GM19452 (cell line): Measurements from ENCODE around the gene SGCA.

Source experiments
- ATAC-seq: cut with Tn5 transposase; IDR thresholded peaks from one replicate; pipeline ENCODE4 v1.9.1; 2021; ENCODE audit not compliant: unreplicated experiment

SGCA gene

DNA sequence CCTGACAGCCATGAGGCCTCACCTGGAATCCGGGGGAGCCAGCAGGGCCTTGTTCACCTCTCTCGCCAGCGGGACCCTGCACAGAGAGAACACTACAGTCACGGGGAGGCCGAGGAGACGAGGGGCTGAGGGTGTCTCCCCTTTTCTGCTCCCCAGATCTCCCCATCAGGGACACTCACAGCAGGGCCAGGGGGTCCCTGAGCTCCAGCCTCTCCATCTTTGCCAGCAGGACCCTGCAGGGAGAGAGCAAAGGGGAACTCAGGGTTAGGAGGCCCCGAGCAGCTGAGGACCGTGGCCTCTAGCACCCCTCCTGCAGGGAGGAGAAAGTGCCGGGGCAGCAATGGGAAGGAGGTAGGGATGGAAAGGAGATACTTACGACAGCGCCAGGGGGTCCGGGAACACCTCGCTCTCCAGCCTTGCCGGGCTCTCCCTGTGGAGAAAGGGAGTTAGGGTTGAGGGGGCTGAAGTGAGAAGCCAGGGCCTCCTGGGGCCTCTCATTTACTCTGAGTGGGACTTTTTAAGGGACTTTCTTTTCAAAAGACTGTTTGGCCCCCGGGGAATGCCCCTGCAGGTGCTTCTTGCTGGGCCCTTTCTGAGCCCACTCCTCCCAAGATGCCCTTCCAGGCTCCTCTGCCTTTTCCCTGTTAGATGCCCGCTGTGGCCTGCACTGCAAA, 26.9 kb downstream of the SGCA start:
- ATAC-seq = no peak

DNA sequence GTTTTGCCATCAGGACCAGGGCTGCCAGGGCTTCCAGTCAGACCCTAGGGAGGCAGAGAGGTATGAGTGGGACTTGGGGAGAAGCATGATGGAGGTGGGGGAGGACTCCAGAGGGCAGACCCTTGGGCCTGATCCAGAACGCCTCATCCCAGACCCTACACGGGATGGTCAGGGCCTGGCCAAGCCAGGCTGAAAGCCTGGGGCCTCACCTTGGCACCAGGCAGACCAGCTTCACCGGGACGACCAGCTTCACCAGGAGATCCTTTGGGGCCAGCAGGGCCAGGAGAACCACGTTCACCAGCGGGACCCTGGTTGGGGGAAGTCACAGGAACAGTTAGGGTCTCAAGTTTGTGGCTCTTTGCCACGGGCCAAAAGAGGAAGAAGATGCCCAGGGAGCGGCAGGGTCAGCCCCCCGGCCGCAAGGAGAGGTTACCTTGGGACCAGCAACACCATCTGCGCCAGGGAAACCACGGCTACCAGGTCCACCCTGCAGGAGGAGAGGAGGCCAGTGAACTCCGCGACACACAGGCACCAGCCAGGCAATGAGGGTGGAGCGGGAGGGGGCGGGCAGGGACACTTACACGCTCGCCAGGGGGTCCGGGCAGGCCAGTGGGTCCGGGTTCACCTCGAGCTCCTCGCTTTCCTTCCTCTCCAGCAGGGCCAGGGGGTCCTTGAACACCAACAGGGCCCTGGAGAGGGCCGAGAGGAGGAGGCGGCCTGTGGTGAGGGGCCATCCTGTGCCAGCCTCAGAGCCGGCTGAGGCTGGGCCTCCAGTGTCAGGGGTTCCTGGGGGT, 28.5 kb downstream of the SGCA start:
- no peak for ATAC-seq

DNA sequence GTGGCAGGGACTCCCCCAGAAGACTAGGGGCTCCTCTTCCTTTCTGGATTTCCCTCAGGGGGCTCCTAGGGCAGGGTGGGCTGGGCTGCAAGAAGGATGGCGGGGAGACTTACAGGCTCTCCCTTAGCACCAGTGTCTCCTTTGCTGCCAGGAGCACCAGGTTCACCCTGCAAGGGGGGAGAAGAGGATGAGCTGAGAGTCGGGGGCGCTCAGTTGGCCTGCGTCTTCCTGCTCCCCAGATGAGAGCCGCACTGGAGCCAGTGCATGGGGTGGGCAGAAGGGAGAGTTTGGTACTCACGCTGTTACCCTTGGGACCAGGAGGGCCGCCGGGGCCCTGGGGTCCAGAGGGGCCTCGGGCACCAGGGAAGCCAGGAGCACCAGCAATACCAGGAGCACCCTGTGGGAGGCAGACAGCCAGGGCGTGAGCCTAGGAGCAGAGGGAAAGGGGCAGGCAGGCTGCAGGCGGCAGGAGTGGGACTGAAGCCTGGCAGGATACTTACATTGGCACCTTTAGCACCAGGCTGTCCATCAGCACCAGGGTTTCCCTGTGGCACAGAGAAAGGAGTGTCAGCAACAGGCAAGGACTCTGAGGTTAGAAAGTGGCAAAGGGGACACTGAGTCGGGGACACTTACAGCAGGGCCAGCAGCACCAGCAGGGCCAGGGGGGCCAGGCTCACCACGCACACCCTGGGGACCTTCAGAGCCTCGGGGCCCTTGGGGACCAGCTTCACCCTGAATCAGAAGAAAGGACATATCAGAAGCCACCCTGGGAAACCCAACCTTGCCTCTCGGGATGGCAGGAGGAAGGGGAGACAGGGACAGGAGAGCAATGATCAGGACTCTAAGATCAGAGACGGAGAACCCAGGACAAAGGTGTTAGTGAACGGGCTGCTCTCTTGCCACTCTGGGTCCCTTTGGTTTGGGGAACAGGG, 29.4 kb downstream of the SGCA start:
- no peak for ATAC-seq

DNA sequence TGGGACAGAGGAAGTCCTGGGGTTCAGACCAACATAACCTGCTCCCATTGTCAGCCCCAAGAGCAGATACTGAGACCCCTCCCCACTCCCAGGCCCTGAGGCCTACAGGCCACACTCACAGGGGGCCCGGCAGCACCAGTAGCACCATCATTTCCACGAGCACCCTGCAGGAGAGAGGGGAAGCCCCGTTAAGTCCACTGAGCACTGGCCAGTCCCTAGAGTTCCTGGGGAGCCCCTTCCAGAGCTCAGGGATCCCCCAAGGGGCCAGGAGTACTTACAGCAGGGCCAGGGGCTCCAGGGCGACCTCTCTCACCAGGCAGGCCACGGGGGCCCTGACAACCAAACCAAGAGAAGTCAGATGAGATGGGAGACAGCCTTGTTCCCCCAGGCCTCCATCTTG, 30.2 kb downstream of the SGCA start:
- no peak for ATAC-seq

DNA sequence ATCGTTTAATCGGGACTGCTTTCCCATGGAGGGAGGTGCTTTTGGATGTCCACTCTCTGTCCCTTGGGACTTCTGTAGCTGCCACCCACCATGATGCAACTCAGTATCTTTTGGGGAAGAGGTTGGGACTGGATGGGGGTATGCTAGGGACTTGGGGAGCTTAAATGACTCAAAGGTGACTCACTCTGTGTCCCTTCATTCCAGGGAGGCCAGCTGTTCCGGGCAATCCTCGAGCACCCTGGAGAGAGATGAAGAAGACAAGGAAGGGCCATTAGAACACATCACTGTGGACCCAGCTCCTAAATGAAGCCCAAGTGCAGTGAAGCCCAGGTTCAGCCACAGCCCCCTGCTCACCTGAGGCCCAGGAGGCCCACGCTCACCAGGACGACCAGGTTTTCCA, 31.0 kb downstream of the SGCA start:
- ATAC-seq = no peak

DNA sequence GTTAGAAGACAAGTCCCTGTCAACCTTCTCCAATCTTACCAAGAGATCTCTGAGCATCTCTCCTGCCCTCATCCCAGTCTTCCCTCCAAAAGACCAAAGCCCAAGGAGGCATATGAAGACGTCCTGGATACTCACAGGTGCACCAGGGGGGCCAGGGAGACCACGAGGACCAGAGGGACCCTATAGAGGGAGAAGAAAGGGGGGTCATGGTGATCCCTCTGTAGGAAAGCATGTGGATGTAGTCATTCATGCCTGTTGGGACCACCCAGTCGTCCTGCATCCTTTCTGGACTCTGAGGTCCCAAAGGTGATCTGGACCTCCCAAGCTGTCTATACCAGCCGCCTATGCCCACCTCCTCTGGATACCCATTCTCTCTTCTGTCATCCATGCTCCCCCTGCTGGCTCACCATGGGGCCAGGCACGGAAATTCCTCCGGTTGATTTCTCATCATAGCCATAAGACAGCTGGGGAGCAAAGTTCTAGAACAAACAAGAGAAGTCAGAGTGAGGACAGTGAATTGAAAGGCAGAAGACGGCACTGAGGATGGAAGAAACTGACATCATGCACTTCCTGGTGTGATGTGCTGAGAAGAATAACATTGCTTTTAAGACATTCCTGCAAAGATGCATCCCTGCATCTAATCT, 32.3 kb downstream of the SGCA start:
- ATAC-seq = no peak

DNA sequence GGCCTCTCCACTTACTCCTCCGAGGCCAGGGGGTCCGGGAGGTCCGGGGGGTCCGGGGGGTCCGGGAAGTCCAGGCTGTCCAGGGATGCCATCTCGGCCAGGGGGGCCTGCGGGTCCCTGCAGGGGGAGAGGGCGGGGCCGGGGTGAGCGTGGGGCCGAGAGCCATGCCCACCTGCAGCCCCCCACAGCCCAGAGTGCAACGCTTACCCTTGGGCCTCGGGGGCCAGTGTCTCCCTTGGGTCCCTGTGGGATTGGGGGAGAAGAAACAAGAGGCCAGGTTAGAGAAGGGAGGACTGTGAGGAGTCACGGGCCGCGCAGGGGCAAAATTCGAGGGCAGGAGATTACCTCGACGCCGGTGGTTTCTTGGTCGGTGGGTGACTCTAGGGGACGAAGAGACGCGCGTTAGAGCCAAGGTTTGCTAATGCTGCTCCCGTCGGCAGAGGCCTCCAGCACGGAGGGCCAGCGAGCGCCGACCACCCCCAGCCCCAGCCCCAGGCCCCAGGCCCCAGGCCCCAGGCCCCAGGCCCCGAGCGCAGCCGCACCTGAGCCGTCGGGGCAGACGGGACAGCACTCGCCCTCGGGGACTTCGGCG, 33.5 kb downstream of the SGCA start:
- ATAC-seq = no peak

DNA sequence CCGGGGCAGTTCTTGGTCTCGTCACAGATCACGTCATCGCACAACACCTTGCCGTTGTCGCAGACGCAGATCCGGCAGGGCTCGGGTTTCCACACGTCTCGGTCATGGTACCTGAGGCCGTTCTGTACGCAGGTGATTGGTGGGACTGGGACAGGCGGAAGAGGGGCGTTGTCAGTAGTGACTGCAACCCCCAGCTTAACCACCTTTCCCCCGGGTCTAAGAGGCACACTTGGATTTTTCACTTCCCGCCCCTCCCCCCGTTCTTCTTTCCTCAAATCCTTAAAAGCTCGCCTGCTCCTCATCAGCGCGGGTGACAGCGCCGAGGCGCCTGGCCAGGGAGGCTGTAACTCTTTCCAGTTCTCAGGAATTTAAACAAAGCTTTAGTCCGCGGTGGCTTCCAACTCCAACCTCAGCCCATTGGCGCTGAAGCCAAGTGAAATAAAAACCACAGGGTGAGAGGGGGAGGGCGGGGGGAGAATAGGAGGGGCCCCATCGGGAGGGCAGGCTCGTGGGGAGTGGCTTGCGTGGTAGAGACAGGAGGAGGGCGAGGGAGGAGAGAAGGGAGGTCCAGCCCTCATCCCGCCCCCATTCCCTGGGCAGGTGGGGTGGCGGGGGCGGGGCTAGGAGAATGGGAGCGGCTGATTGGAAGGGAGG, 34.1 kb downstream of the SGCA start:
- peak; percentile 19 for ATAC-seq

DNA sequence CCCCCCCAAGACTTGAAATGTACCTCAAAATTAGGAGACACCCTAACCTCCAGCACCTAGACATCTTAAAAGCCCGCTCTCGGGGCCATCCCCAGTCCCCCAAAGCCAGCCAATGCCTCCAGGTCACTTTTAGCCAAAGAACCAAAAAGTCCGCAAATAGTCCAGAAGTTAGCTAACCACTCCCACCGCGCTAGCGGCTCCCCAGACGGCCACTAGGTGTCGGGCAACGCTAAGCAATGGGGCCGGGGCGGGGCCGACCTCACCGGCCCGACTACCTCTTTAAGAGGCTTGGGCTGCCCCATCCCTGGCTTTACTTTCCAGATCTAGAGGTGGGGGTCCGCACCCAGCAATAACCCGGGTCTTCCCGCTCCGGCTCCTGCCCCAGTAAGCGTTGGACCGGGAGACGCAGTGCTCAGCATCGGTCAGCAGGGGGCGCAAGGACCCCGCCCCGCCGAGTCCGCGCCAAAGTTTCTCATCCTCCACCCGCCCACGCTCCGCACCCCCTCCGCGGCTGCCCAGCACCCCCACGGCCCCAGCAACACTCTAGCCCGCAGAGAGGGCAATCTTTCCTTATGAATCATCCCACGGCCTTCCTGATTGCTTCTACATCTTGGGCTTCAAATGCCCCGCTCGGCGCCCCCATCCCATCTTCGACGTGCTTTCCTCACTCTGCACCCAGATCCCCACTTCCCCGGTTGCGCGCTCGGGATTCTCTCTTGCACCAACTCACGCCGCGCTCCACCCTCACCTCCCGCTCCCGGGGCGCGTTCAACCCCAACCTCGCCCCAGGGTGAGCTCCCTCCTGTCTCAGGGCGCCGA, 34.9 kb downstream of the SGCA start:
- peak; percentile 56 for ATAC-seq

DNA sequence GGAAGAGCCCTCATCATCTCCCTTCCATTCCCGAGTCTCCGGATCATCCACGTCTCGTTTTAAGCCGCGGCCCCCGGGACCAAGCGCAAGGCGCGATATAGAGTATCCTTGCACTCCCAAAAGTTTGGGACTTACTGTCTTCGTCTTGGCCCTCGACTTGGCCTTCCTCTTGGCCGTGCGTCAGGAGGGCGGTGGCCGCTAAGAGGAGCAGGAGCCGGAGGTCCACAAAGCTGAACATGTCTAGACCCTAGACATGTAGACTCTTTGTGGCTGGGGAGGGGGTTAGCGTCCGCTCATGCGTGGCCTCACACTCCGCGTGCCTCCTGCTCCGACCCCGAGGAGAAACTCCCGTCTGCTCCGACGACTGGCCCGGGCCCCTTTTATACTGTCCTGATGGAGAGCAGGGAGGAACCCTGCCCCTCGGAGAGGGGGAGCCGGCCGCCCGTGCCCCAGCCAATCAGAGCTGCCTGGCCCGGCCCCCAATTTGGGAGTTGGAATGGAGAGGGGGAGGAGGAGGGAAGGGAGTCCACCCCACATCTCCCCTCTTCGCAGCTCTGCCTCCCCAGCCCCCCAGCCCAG, 35.6 kb downstream of the SGCA start, which contains the start of gene COL1A1:
Gene COL1A1, minus strand, starts transcription at position 356 of the 579 bp plus-strand sequence. Its CDS starts 118 bp downstream, at position 238.
- ATAC-seq = no peak

DNA sequence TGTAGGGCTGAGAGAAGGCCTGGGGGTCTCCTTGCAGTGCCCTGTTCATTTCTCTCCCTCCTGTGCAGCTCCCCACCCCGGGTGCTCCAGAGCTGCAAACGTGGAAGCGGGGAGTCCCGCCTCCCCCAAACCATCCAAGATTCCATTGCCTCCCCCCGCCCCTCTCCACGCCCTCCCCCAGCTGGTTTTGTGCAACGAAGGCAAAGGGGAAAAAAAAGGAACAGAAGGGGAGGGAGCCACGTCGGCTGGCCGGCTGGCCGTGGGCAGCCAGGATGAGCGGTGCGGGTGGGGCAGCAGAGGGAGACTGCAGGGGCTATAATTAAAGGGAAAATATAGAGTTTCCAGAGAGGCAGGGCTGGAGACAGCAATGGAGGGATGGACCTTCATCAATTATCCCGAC, 37.3 kb downstream of the SGCA start:
- no peak for ATAC-seq

DNA sequence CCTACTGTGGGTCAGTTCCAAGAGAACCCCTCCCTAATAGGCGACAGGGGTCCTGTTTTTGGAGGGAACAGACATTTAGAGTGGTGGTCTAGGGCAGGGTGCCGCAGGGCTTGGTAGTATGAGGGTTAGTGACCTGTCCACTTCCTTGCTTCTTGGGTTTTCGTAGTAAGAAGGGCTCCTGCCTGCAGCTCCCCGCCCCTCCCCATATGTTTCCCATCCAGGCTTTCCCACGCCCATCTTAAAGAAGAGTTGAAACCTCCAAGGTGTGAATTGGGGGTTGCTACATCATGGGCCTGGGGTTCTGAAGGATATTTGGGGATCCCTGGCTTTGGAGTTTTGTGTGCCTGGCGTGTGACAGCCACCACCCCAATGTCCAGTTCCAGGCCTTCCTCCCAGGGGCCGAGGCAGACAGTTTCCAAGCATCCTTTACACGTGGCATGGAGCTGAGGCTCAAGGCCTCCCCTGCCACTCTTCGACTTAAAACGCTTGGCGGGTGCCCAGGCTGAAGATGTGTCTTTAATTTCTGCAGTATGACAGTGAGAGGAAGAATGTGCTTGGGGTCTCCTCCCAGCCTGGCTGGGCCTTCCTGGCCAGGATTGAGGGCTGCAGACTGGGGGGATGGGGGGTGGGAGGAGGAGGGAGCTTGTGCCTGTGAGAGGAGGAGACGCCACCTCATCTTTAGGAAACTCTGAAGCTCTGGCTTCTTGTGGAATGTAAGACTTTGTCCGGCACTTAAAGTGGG, 38.0 kb downstream of the SGCA start:
- ATAC-seq = no peak

DNA sequence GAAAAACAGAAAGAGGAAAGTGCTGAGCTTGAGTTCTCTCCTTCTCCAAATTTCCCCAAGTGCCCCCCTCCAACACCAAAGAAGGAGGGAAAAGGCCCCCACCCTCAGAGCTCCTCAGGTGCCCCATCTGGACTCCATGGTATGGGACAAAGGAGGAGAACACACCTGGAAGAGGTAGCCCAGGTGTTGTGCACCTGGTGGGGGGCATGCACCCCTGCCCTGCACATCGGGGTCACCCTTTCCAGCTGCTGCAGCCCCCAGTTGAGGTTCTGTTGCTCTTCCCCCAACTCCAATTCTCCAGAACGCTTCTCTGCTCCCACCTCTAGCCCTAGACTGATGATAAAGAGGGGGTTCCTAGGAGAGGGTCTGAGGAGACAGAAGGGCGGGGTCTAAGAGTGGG, 38.6 kb downstream of the SGCA start:
- ATAC-seq = no peak

DNA sequence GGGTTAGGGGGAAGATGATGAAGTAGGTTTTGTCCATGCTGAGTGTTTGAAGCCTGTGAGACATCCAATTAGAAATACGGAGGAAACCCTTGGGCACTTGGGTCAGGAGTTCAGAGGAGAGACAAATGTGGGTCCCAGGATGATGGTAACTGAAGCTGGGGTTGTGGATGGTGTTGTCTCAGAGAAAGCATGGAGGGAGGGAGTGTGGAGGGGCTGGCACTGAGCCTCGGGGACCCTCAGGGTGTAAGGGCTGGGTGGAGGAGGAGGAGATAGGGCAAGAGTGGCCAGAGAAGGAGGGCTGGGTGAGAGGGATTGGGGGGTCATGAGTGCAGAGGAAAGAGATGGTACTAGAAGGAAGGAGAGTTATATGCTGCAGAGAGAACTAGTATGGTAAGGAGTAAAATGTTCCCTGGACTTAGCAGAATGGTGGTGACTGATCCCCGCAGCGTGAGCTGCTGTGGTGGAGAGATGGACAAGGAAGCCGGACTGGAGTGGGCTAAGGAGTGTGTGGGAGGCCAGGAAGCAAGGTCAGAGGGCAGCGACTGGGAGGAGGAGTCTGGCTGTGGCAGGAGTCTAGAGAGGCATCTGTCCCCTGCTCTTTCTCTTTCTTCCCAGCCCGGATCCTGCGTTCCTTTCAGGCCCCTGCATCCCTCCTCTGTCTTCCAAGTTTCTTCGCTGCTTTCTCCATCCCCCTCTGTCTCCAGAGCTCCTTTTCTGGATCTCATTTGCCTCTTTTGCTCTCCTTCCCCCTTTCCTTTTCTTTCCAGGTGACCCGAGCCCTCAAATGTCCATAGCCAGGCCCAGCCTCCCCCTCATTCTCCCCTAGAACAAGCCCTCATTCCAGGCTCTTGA, 39.5 kb downstream of the SGCA start:
- no peak for ATAC-seq

DNA sequence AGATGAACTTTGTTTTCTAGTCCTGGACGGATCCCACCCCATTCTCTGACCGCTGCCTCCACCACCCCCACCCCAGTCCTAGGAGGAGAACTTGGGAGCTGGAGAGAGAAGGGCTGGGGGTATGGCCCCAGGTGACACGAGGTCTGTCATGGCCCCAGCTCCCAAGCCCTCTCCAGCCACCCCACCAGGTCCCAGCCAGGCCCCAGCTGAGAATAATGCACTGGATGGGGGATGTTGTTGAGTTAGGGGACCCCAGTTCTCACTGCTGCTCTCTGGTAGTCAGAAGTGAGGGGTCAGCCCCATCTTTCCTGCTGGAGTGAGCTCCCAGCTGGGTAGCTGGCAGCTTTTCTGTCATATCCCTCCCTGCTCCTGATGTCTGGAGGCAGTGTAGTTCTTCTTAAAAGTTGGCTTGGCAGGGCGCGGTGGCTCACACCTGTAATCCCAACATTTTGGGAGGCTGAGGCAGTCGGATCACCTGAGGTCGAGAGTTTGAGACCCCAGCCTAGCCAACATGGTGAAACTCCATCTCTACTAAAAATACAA, 40.2 kb downstream of the SGCA start:
- ATAC-seq = no peak

DNA sequence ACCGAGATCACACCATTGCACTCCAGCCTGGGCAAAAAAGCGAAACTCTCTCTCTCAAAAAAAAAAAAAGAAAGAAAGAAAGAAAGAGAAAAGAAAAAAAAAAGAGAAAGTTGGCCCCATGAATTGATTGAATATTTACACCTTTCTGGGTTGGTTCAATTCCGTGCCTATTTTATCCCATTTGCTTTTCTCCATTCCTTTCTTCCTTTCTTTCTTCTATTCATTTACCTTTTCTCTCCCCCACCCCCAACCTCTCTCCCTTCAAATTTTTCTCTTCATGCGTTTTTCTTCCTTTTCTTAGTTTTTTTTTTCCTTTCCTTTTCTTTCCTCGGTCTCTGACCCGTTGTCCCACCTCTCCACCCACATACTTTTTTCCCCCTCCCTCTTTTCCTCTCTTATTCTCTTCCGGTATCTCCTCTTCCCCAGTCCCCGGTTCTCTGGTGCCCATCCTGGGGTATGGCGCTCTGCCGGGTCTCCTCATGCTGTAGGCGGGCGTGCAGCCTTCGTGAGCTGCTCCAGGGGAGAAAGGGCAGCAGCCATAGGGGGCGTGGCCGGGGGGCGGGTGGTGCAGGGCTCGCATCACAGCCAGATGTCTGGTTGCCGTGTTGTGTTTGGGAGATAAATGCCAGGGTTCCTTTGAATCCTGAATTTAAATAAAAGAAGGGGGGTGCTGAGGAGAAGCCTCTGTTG, 40.9 kb downstream of the SGCA start:
- ATAC-seq = no peak
